Left lung (tissue), 10 donors: Measurements from ENCODE around the gene LHFPL3. TPM values are rescaled to one million over a fixed set of nuclear protein-coding genes. Genes with fewer than 3 reads are reported as not detected.

Experiments
- ATAC-seq: fragments of 200-7000 bp; cut with Tn5 transposase; one replicate; pipeline ENCODE4 v1.9.1; 2020; ENCODE audit warnings: moderate library complexity
- DNase-seq, 4 donors: peaks; one replicate each; pipeline ENCODE4 v3.0.0-alpha.2; 2013 to 2020
- H3K27ac ChIP-seq, 2 donors: fragments of 200-600 bp; sonication (generic) in 1 of 2; one replicate each; pipeline versions ENCODE4 v1.5.0 to v1.8.0; 2020 to 2021
- H3K27me3 ChIP-seq, 2 donors: fragments of 200-600 bp; sonication (generic) in 1 of 2; one replicate each; pipeline versions ENCODE4 v1.5.0 to v1.8.0; 2020 to 2021
- H3K36me3 ChIP-seq, 2 donors: fragments of 200-600 bp; sonication (generic) in 1 of 2; one replicate each; pipeline versions ENCODE4 v1.5.0 to v1.8.0; 2020 to 2021
- H3K4me1 ChIP-seq, 2 donors: fragments of 200-600 bp; one replicate each; pipeline ENCODE4 v1.8.0; 2021
- H3K4me3 ChIP-seq, 2 donors: fragments of 200-600 bp; sonication (generic) in 1 of 2; one replicate each; pipeline versions ENCODE4 v1.5.0 to v1.8.0; 2020 to 2021; ENCODE audit warnings: mild to moderate bottlenecking in 1 of 2
- H3K9me3 ChIP-seq, 2 donors: fragments of 200-600 bp; sonication (generic) in 1 of 2; one replicate each; pipeline versions ENCODE4 v1.5.0 to v1.8.0; 2020 to 2021
- intact Hi-C, 2 donors: fragments of 100-400 bp; cut with DNase I; formaldehyde crosslinking; loops; one replicate each; pipeline versions ENCODE4 v1.11.2 to v1.14.2; 2022
- polyA plus RNA-seq, 6 donors: library from polyadenylated mRNA; unstranded; fragments of 120-200 nt; gene quantifications; one replicate each; pipeline ENCODE4 v1.2.1, GENCODE V29; 2013; ENCODE audit not compliant: insufficient read length in 6 of 6
- total RNA-seq, 2 donors: library from RNA; stranded (reverse); fragmentation: NEBNext Ultra II Directional; extraction: Animal tissue kit (Norgen Biotek cat#: 25700); gene quantifications; one replicate each; pipeline ENCODE4 v1.2.1, GENCODE V29; 2021
- TF ChIP-seq, protein P1 (sequence below), 2 donors: fragments of 200-600 bp; sonication (generic) in 1 of 2; IDR thresholded peaks; one replicate each; pipeline versions ENCODE4 v1.5.0 to v1.8.0; 2021; ENCODE audit warnings: antibody characterized with exemption in 2 of 2
- donor health status: DM: no; HTN: yes; CAD: no.
- donor health status: DM: no; HTN: no; CAD: no.

LHFPL3 gene
- total and polyA plus RNA-seq, 8 donors: 1.0 to 3.7 (median 2.5) TPM; not detected in 2

DNA sequence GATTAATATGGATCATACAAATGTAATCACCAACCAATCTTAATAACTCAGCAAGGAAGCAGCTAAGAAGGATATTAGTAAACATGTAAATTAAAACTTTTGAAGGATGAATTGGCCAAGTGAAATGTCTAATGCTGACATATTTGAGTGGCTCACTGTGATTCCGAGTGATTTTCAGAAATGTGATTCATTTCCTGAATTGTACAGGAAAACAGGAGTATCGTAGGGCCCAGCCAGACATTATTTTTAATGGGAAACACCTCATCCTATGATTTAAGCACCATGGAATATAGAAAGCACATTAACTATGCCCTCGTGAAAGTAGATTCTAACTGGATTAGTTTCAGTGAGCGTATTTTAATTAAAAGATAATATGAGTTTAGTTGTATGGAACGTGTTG, 82.3 kb downstream of the LHFPL3 start:
- no peak for DNase-seq
- no peaks in the 10 kb centered on the region for H3K27me3 ChIP-seq
- H3K9me3 ChIP-seq: no peaks in the 10 kb centered on the region
- intact Hi-C loops: no loop called here
- H3K36me3 ChIP-seq: no peaks in the 10 kb centered on the region
- no peak overlapping the region for H3K27ac ChIP-seq
- TF ChIP-seq, protein P1, sequence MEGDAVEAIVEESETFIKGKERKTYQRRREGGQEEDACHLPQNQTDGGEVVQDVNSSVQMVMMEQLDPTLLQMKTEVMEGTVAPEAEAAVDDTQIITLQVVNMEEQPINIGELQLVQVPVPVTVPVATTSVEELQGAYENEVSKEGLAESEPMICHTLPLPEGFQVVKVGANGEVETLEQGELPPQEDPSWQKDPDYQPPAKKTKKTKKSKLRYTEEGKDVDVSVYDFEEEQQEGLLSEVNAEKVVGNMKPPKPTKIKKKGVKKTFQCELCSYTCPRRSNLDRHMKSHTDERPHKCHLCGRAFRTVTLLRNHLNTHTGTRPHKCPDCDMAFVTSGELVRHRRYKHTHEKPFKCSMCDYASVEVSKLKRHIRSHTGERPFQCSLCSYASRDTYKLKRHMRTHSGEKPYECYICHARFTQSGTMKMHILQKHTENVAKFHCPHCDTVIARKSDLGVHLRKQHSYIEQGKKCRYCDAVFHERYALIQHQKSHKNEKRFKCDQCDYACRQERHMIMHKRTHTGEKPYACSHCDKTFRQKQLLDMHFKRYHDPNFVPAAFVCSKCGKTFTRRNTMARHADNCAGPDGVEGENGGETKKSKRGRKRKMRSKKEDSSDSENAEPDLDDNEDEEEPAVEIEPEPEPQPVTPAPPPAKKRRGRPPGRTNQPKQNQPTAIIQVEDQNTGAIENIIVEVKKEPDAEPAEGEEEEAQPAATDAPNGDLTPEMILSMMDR (IDR thresholded peaks at IDR 0.05): no peak
- ATAC-seq: no peak
- no peak overlapping the region for H3K4me3 ChIP-seq
- no peaks in the 10 kb centered on the region for H3K4me1 ChIP-seq

DNA sequence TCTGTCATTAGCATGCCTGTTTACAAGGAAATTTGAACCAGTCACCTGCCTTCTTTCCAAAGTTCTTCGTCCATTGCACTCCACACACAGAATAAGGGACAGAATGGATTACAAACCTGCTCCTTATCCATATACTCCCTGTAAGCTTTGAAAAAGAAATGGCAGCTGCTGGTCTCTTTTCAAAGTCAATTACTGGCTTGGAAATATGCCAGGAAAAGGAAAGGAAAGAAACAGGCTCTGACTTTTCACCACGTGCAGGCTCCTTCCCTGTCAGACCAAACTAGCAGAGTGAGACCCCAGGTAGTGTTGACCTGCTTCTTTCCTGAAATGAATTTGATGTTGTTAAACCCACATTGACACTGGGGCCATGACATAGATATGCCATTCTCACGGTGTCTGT, 84.5 kb downstream of the LHFPL3 start:
- TF ChIP-seq, protein P1 (IDR thresholded peaks at IDR 0.05): no peak
- no peaks in the 10 kb centered on the region for H3K36me3 ChIP-seq
- H3K4me1 ChIP-seq: no peaks in the 10 kb centered on the region
- no peak overlapping the region for H3K27ac ChIP-seq
- H3K9me3 ChIP-seq: no peaks in the 10 kb centered on the region
- intact Hi-C loops: no loop called here
- H3K4me3 ChIP-seq: no peak overlapping the region
- ATAC-seq (no peak), DNase-seq (no peak)
- no peaks in the 10 kb centered on the region for H3K27me3 ChIP-seq

DNA sequence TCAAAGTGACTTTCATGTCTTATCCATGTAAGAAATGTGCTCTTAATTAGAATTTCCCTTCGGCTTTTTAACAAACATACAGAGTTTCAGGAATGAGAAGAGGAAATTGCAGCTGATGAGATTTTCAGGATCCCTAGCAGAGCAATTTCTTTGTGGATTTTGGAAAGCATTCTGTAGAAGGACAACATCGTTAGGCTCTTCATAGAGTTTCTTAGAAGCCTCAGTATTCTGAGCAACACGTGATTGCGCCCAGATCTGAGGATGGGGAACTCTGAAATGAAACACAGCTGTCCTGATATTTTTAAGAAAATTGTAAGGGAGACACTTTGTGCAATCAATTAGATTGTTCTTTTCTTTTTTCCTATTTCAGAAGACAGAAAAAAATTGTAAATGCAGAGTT, 85.8 kb downstream of the LHFPL3 start:
- no peak for ATAC-seq
- Histone ChIP-seq H3K4me3 (no peak overlapping the region), H3K9me3 (no peaks in the 10 kb centered on the region), H3K4me1 (no peaks in the 10 kb centered on the region), H3K36me3 (no peaks in the 10 kb centered on the region), H3K27ac (no peak overlapping the region), H3K27me3 (no peaks in the 10 kb centered on the region)
- TF ChIP-seq, protein P1 (IDR thresholded peaks at IDR 0.05): no peak
- no peak for DNase-seq
- intact Hi-C loops: no loop called here

DNA sequence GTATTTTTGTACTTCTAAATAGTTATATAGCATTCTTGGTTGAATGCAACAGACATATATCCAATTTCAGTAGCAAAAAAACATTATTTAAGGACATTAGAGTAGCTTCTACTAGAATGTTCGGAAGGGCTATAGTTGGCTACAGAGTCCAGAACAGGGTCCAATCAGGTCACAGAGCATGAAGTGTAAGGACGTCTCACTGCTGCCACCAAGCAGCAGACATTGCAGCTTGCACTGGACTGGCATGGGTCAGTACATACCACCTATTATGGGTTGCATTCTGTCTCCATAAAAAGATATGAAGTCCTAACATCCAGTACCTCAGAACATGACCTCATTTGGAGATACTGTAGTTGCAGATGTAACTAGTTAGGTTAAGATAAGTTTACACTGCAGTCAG, 87.3 kb downstream of the LHFPL3 start:
- intact Hi-C loops: no loop called here
- DNase-seq (no peak), ATAC-seq (no peak)
- Histone ChIP-seq H3K27me3 (no peaks in the 10 kb centered on the region), H3K27ac (no peak overlapping the region), H3K4me3 (no peak overlapping the region), H3K9me3 (no peaks in the 10 kb centered on the region), H3K4me1 (no peaks in the 10 kb centered on the region), H3K36me3 (no peaks in the 10 kb centered on the region)
- TF ChIP-seq, protein P1 (IDR thresholded peaks at IDR 0.05): no peak

DNA sequence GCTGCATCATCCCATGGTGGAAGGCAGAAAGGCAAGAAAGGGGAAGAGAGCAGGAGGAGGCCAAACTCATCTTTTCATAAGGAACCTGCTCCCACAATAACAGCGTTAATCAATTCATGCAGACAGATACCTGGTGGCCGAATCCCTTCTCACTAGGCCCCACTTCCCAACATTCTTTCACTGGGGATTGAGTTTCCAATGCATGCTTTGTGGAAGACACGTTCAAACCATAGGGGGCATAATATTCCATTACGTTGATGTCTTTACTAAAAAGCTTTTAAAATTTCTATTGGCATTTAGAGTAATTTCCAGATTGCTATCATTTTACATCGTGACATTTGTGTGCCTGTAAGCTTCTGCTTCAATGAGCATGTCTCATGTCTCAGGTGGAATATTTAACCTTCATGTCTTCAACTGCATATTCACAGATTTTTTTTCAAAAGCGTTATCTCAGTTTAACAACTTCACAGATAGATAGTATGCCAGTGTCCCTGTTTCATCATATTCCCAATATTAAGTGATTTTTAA, 88.5 kb downstream of the LHFPL3 start:
- H3K27ac ChIP-seq: no peak overlapping the region
- no peaks in the 10 kb centered on the region for H3K9me3 ChIP-seq
- intact Hi-C loops: no loop called here
- no peaks in the 10 kb centered on the region for H3K27me3 ChIP-seq
- DNase-seq: no peak
- TF ChIP-seq, protein P1 (IDR thresholded peaks at IDR 0.05): no peak
- ATAC-seq: no peak
- H3K36me3 ChIP-seq: no peaks in the 10 kb centered on the region
- H3K4me1 ChIP-seq: no peaks in the 10 kb centered on the region
- no peak overlapping the region for H3K4me3 ChIP-seq
